H1 (cell line): ENCODE results near the gene NAT8L. TPM values are rescaled to one million over a fixed set of nuclear protein-coding genes. Genes with fewer than 3 reads are reported as not detected.

Experiments used
- CHD7 ChIP-seq: fragments of 300-600 bp; sonication (generic); IDR thresholded peaks from 2 replicates; pipeline ENCODE4 v1.7.1; 2012; ENCODE audit warnings: low read length, moderate library complexity, mild to moderate bottlenecking, inconsistent platforms; ENCODE audit not compliant: insufficient replicate concordance
- polyA plus RNA-seq, 7 experiments: library from polyadenylated mRNA; depleted of rRNA in 3 of 7; stranded (reverse) in 5 of 7; unstranded in 2 of 7; fragments of >200 nt in 5 of 7; fragments of 200-250 nt in 2 of 7; gene quantifications; 1 replicate in 5 of 7; 2 replicates in 1 of 7; 4 replicates in 1 of 7; pipeline versions ENCODE4 v1.2.1 to v1.2.3, GENCODE V29; 2011 to 2013; ENCODE audit warnings: missing spikeins in 2 of 7, mixed read lengths in 2 of 7
- total RNA-seq: library from RNA; stranded (reverse); fragmentation: NEBNext Ultra II Directional; extraction: Animal tissue kit (Norgen Biotek cat#: 25700); gene quantifications from 2 replicates; pipeline ENCODE4 v1.2.1, GENCODE V29; 2021

NAT8L gene
- total and polyA plus RNA-seq, 2 of the 8 experiments (the other 6 are each of a cell fraction or from before 2014, with no cell fraction given) = 10.8 TPM

- no peak for TF ChIP-seq CHD7
These were observed 9.3 kb upstream of the NAT8L start (continued) for GRCh38 chr4:2049811-2050210.
